ACC112 (cell line): Measurements from ENCODE around the gene TNFRSF14.

ENCODE experiments used
- H2AFZ ChIP-seq: fragments of 200-600 bp; sonication (generic); one replicate; pipeline ENCODE4 v1.6.0; 2017; ENCODE audit warnings: antibody characterized with exemption, low read length; ENCODE audit not compliant: unreplicated experiment
- H3K27ac ChIP-seq: fragments of 200-600 bp; sonication (generic); 2 replicates; pipeline ENCODE4 v1.5.1; 2014; ENCODE audit warnings: low read depth, mild to moderate bottlenecking, antibody characterized with exemption, low read length, moderate library complexity
- H3K27me3 ChIP-seq: fragments of 200-600 bp; sonication (generic); 2 replicates; pipeline ENCODE4 v1.6.1; 2014; ENCODE audit warnings: mild to moderate bottlenecking, antibody characterized with exemption, low read length, moderate library complexity, mixed read lengths; ENCODE audit not compliant: insufficient read depth
- H3K36me3 ChIP-seq: fragments of 200-600 bp; sonication (generic); 2 replicates; pipeline ENCODE4 v1.6.1; 2016; ENCODE audit warnings: mild to moderate bottlenecking, antibody characterized with exemption, low read length, moderate library complexity, mixed read lengths; ENCODE audit not compliant: insufficient read depth
- H3K4me1 ChIP-seq: fragments of 200-600 bp; sonication (generic); one replicate; pipeline ENCODE4 v1.6.1; 2016; ENCODE audit warnings: low read length, mixed read lengths; ENCODE audit not compliant: insufficient read depth, unreplicated experiment, control insufficient read depth
- H3K4me3 ChIP-seq: fragments of 200-600 bp; sonication (generic); 2 replicates; pipeline ENCODE4 v1.5.1; 2014; ENCODE audit warnings: mild to moderate bottlenecking, low read depth, low read length
- H3K79me2 ChIP-seq: fragments of 200-600 bp; sonication (generic); one replicate; pipeline ENCODE4 v1.6.0; 2016; ENCODE audit warnings: low read length; ENCODE audit not compliant: control insufficient read depth, unreplicated experiment, insufficient read depth

The TNFRSF14 gene

DNA sequence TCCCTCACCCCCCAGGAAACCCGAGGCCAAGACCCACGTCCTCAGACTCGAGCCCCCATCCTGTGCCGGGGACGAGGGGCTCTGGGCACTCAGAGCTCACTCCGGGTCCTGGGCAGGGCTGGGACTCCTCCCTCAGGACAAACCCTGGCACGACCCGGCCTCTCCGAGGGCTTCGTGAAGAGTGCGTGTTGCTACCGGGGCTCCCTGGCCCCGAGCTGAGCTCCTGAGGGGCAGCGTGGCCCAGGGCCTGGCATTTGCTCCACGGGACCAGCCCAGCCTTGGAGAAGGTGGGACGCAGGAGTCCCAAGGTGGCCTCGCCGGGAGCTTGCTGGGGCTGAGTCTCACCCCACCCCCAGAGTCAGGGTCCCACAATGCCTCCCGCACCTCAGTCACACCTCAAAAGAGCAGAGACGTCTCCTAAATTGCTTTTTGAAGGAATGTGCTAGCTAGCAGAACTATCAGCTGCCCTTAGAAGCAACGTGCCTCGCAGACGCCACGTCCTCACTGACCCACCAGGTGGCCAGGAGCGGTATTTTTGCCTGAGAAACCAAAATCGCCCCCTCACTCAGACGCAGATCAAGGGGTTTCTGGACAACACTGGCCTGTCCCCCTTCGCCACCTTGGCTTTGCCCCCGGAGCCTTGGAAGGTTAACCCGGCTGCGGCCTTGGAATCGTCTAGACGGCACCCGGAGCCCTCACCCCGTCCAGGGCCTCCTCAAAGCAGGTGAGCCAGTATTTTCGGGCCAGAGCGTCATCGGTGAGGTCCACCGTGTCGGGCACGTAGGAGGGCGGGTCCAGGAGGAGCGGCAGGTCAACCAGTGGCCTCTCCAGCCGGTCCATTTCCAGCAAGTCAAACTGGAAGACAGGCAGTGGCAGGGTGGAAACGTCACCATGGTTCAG, 41.1 kb upstream of the TNFRSF14 start:
- Histone ChIP-seq H3K27ac (no peak overlapping the region), H2AFZ (no peak overlapping the region), H3K4me3 (no peak overlapping the region), H3K36me3 (peaks cover 5% of the 10 kb centered on the region; the same call in 1 of the 2 replicates), H3K79me2 (no peaks in the 10 kb centered on the region), H3K27me3 (no peaks in the 10 kb centered on the region), H3K4me1 (no peaks in the 10 kb centered on the region)

DNA sequence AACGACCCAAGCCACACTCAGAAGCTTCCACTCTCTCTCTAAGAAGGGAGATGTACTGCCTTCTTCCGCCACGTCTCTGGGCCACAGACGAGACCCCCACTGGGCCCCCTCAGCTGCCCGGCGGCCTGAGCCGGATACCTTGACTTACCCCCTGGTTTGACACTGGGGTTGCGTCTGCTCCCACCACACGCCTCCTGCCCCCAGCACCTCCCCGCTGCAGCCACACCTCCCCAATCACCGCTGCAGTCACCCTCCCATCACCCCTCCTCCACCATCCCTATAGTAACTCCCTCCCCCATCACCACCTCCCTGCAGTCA, 40.4 kb upstream of the TNFRSF14 start:
- Histone ChIP-seq H3K79me2 (no peaks in the 10 kb centered on the region), H3K27me3 (no peaks in the 10 kb centered on the region), H3K36me3 (peaks cover 5% of the 10 kb centered on the region; the same call in 1 of the 2 replicates), H3K27ac (no peak overlapping the region), H3K4me1 (no peaks in the 10 kb centered on the region), H2AFZ (no peak overlapping the region), H3K4me3 (no peak overlapping the region)

DNA sequence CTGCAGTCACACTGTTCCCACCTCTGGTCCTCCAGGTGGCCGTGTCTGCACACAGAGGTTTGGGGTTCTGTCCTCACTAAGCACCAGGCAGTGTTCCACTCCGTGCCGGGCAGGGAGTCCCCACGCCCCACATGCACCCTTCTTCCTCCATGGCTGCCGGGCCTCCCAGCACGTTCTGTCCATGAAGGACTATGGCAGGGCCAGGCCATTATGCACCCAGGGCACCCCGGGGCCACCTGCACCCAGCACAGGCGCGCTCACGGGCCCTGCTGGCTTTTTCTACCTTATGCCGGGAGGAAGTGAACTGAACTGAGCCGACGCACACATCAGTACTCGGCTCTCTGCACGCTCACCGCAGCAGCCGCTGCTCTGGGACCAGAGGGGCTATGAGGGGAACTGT, 40.0 kb upstream of the TNFRSF14 start:
- peaks cover 5% of the 10 kb centered on the region; the same call in 1 of the 2 replicates for H3K36me3 ChIP-seq
- no peak overlapping the region for H3K4me3 ChIP-seq
- H2AFZ ChIP-seq, result no peak overlapping the region
- H3K27ac ChIP-seq, result no peak overlapping the region
- no peaks in the 10 kb centered on the region for H3K4me1 ChIP-seq
- H3K79me2 ChIP-seq, result no peaks in the 10 kb centered on the region
- no peaks in the 10 kb centered on the region for H3K27me3 ChIP-seq

DNA sequence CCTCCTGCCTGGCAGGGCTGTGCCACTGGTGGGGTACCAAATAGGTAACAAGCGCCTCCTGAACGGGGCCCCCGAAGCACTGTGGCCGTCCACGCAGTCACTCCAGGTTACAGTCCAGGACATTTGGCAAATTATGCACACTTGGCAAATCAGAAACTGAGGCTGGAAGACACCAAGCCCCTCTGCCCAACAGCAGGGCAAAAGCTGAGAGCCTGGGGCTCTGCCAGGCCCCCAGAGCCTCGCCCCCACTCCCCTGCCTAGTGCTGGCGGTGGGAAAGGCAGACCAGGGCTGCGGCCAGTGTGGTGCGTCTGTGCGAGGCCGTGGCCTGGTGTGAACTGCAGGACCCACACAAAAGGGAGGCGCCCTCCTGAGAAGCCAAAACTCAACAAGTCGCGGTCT, 39.2 kb upstream of the TNFRSF14 start:
- Histone ChIP-seq H3K79me2 (peaks cover 7% of the 10 kb centered on the region), H3K4me1 (no peaks in the 10 kb centered on the region), H3K27me3 (no peaks in the 10 kb centered on the region), H2AFZ (no peak overlapping the region), H3K36me3 (peaks cover 5% of the 10 kb centered on the region; the same call in 1 of the 2 replicates), H3K27ac (no peak overlapping the region), H3K4me3 (no peak overlapping the region)

DNA sequence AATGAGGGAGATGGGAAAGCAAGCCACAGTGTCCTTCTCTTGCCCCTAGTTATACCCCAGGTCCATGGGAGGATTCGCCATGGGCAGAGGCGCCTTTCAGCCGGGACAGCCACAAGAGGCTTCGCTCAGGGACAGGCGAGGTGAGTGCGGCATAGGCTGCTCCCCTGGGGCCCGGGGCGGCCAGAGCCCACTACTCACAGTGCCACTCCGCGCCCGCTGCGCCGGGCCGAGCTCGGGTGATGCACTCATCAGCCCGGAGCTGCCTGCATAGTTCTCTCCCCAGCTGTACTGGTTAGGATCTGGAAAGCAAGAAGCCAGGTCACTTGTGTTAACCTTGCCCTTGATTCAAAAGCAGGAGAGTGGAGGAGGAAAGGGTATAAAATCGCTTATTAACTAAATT, 38.2 kb upstream of the TNFRSF14 start:
- peaks cover 5% of the 10 kb centered on the region; the same call in 1 of the 2 replicates for H3K36me3 ChIP-seq
- no peaks in the 10 kb centered on the region for H3K4me1 ChIP-seq
- H3K27ac ChIP-seq, result no peak overlapping the region
- no peaks in the 10 kb centered on the region for H3K27me3 ChIP-seq
- H2AFZ ChIP-seq, result no peak overlapping the region
- H3K79me2 ChIP-seq, result peaks cover 15% of the 10 kb centered on the region
- H3K4me3 ChIP-seq, result no peak overlapping the region

DNA sequence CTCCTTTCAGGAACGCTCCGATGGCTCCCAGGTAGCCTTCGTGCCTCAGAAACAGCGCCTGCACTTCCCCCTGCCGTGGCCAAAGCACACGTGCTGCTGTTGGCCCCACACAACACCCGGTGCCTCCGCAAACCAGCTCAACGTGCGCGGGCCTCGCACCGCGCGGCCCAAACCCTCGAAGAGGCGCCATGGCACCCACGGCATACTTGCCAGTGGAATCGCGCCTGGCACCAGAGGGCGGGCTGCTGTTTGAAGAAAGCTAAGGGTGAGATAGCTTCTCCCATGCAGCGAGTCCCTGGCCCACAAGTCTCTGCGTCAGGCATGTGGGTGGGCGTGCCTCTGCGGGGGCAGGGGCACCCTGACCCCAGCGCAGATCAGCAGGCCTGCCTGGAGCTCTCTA, 37.6 kb upstream of the TNFRSF14 start:
- H3K27ac ChIP-seq, result no peak overlapping the region
- no peaks in the 10 kb centered on the region for H3K4me1 ChIP-seq
- H3K36me3 ChIP-seq, result peaks cover 5% of the 10 kb centered on the region; the same call in 1 of the 2 replicates
- H3K27me3 ChIP-seq, result no peaks in the 10 kb centered on the region
- no peak overlapping the region for H3K4me3 ChIP-seq
- peaks cover 20% of the 10 kb centered on the region for H3K79me2 ChIP-seq
- no peak overlapping the region for H2AFZ ChIP-seq

DNA sequence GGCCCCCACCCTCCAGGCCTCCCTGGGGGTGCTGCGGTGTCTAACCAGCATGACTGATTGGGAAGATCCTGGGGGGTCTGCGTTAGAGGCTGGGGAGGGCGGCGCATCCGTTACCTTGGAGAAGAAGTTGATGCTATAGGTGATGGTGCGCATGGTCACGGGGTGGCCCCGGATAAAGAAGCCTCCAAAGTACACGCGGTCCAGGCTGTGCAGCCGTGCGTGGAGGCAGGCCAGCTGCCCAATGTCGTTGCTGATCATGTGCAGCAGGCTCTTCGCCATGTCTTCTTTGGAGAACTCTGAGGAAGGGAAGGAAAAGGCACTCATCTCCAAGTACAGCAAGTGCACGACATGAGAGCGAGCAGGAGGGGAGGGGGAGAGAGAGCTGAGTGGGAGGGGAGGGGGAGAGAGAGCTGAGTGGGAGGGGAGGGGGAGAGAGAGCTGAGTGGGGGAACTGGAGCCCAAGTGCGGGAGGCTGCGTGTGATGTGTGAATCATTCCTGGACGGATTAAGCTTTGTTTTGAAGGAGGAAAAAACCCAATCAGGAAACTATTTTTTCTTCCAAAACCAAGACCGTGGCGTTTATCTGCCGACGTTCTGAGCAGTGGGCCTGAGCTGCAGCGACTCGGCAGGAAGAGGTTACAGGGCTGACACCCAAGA, 37.0 kb upstream of the TNFRSF14 start:
- no peaks in the 10 kb centered on the region for H3K27me3 ChIP-seq
- H3K27ac ChIP-seq, result no peak overlapping the region
- H3K36me3 ChIP-seq, result peaks cover 3% of the 10 kb centered on the region; the same call in 1 of the 2 replicates
- no peak overlapping the region for H2AFZ ChIP-seq
- no peaks in the 10 kb centered on the region for H3K4me1 ChIP-seq
- H3K79me2 ChIP-seq, result peaks cover 27% of the 10 kb centered on the region
- no peak overlapping the region for H3K4me3 ChIP-seq

DNA sequence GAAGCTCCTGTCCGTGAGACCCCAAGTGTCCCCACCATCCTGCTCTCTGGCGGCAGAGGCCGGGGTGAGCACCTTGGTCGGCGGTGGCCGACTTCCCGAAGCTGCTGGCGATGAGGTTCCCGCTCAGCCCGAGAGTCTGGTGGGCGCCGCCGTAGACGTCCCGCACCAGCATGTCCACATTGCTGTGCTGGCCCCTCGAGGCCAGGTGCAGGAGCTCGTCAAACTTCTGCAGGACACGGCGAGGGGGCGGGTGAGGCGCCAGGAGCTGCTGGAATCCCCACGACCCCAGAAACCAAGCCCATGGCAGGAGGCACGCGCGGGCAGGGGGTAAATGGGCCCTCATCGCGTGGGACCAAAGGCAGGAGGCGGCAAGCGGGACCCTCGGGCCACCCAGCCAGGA, 36.4 kb upstream of the TNFRSF14 start:
- no peaks in the 10 kb centered on the region for H3K27me3 ChIP-seq
- H3K79me2 ChIP-seq, result peaks cover 32% of the 10 kb centered on the region
- H3K27ac ChIP-seq, result no peak overlapping the region
- H3K4me3 ChIP-seq, result no peak overlapping the region
- no peak overlapping the region for H2AFZ ChIP-seq
- peaks cover 2% of the 10 kb centered on the region for H3K4me1 ChIP-seq
- H3K36me3 ChIP-seq, result peaks cover 3% of the 10 kb centered on the region; the same call in 1 of the 2 replicates

DNA sequence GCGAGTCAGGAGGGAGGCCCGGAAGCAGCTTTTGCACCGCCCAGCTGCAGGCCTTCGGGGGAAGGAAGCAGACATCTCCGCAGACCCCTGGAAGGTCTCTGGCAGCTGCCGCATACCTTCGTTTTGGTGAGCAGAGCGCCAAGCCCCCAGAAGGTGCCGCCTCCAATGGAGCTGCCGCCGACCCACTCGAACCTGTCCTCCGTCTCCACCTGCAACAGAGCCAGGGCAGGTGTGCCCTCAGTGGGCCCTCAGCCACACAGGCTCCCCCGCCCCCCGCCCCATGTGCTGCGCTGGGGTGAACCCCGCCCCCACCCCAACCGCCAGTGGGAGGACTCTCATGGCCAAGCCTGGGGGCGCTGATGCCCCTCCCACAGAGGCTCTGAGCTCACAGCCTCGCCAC, 36.0 kb upstream of the TNFRSF14 start:
- Histone ChIP-seq H3K4me3 (no peak overlapping the region), H2AFZ (no peak overlapping the region), H3K4me1 (peaks cover 7% of the 10 kb centered on the region), H3K27ac (no peak overlapping the region), H3K36me3 (peaks cover 3% of the 10 kb centered on the region; the same call in 1 of the 2 replicates), H3K27me3 (no peaks in the 10 kb centered on the region), H3K79me2 (peaks cover 37% of the 10 kb centered on the region)

DNA sequence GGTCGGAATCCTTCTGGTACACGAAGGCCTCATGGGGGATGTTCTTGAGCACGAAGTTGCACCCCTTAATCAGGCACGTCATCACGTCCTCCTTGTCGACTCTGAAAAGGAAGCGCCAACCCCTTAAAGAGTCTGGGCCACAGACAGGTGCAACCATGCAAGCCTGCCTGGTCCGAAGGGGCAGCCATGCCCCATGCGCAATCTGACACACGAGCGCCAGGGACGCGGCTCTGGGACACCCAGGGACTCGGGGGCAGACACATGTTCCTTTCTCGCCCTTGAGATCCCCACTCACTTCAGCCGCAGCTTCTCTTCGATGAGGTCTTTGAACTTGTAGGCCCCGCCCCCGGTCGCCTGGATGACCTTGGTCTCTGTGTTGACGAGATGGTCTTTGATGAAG, 35.4 kb upstream of the TNFRSF14 start:
- Histone ChIP-seq H3K27ac (no peak overlapping the region), H3K36me3 (peaks cover 3% of the 10 kb centered on the region; the same call in 1 of the 2 replicates), H3K27me3 (no peaks in the 10 kb centered on the region), H3K4me1 (peaks cover 8% of the 10 kb centered on the region), H3K4me3 (no peak overlapping the region), H2AFZ (no peak overlapping the region), H3K79me2 (peaks cover 43% of the 10 kb centered on the region)

DNA sequence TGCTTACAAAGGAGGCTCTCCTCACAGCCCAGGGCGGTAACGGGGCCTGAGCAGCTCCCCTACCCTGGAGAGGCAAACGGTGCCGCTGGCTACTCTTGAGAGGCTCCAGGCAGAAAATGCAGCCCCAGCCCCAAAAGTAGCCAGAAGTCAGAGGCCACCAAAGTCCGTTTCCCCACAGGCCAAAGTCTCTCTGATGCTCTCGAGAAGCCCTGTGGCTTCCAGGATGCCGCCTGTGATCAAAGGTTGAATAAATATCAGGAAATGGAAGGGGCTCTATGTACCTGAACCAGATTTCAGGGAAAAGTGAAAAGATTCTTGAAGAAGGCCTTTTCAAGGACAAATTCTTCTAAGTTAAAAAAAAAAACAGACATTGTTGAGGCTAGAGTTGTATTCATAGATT, 33.9 kb upstream of the TNFRSF14 start:
- Histone ChIP-seq H3K4me1 (peaks cover 15% of the 10 kb centered on the region), H3K27ac (no peak overlapping the region), H3K79me2 (peaks cover 45% of the 10 kb centered on the region), H2AFZ (no peak overlapping the region), H3K36me3 (peaks cover 3% of the 10 kb centered on the region; the same call in 1 of the 2 replicates), H3K4me3 (no peak overlapping the region), H3K27me3 (no peaks in the 10 kb centered on the region)
